ENCODE measurements around the gene GPR162. TPM values are rescaled to one million over a fixed set of nuclear protein-coding genes. Genes with fewer than 3 reads are reported as not detected.

Gene GPR162
- total RNA-seq, 1 donor: 1.4 TPM

GRCh38 chr12:6773590-6774351, 47.9 kb upstream of the GPR162 start:
- Histone ChIP-seq H3K4me2 (ENCODE audit: insufficient read depth, low read length) (no peak overlapping the region), H3K36me3 (ENCODE audit: insufficient read depth, low read length) (peaks cover 15% of the 10 kb centered on the region), H3K9me3 (ENCODE audit: low read depth, low read length) (no peaks in the 10 kb centered on the region), H3K4me1 (ENCODE audit: insufficient read depth, low read length) (peaks cover 9% of the 10 kb centered on the region), H2AFZ (ENCODE audit: low read length) (no peak overlapping the region), H3K4me3 (ENCODE audit: insufficient read depth, low read length) (no peak overlapping the region), H3K79me2 (ENCODE audit: insufficient read depth, low read length) (peaks cover 9% of the 10 kb centered on the region), H4K20me1 (ENCODE audit: insufficient read depth, low read length) (peaks cover 22% of the 10 kb centered on the region), H3K27ac (ENCODE audit: low read depth, low read length) (no peak overlapping the region), H3K27me3 (ENCODE audit: insufficient read depth, low read length) (no peaks in the 10 kb centered on the region)
- no peak for TF ChIP-seq CTCF (IDR thresholded peaks at IDR 0.05; ENCODE audit: extremely low read depth, low read depth, low read length)
- DNase-seq (ENCODE audit: insufficient read length, low spot score, missing footprints): peak; percentile 55

GRCh38 chr12:6774499-6775062, 47.0 kb upstream of the GPR162 start:
- Histone ChIP-seq H3K36me3 (ENCODE audit: insufficient read depth, low read length) (peaks cover 13% of the 10 kb centered on the region), H3K79me2 (ENCODE audit: insufficient read depth, low read length) (peaks cover 2% of the 10 kb centered on the region), H2AFZ (ENCODE audit: low read length) (no peak overlapping the region), H3K4me3 (ENCODE audit: insufficient read depth, low read length) (no peak overlapping the region), H4K20me1 (ENCODE audit: insufficient read depth, low read length) (peaks cover 14% of the 10 kb centered on the region), H3K9me3 (ENCODE audit: low read depth, low read length) (no peaks in the 10 kb centered on the region), H3K4me1 (ENCODE audit: insufficient read depth, low read length) (peaks cover 6% of the 10 kb centered on the region), H3K27me3 (ENCODE audit: insufficient read depth, low read length) (no peaks in the 10 kb centered on the region), H3K4me2 (ENCODE audit: insufficient read depth, low read length) (no peak overlapping the region), H3K27ac (ENCODE audit: low read depth, low read length) (no peak overlapping the region)
- TF ChIP-seq CTCF (IDR thresholded peaks at IDR 0.05; ENCODE audit: extremely low read depth, low read depth, low read length): no peak
- DNase-seq (ENCODE audit: insufficient read length, low spot score, missing footprints): peak; percentile 48

DNA sequence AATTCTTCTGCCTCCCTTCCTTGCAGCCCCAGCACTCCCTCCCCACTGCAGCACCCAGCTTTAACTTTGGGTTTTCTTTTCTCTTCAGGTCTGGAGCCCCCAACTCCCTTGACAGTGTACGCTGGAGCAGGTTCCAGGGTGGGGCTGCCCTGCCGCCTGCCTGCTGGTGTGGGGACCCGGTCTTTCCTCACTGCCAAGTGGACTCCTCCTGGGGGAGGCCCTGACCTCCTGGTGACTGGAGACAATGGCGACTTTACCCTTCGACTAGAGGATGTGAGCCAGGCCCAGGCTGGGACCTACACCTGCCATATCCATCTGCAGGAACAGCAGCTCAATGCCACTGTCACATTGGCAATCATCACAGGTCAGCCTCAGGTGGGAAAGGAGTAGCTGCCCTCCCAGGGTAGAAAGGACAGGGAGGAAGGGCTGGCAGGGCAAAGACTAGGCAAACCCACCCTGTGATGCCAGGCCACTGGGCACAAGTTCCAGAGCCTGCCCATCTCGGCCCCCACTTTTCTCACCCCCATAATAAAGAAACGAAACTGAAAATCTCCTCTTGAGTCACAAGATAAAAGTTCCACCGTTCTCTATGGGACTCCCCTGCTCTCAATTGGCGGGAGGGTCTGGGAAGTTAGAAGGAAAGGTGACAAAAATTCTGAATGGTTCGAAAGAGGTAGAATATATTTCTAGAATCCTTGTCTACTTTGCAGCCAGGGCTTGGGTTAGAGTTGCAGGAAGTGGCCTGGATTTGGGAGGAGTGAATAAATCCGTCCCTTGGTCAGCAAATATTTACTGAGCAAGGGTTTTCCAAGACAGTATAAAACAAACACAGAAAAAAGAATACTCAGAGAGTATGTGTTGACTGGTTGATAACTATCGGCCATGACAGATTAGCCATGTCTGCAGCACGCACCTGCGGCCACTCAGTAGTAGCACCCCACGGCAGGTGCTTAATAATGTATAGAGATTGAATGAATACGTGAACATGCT, 46.1 kb upstream of the GPR162 start:
- Histone ChIP-seq H3K4me2 (ENCODE audit: insufficient read depth, low read length) (no peak overlapping the region), H3K79me2 (ENCODE audit: insufficient read depth, low read length) (no peaks in the 10 kb centered on the region), H3K27ac (ENCODE audit: low read depth, low read length) (no peak overlapping the region), H2AFZ (ENCODE audit: low read length) (no peak overlapping the region), H3K4me3 (ENCODE audit: insufficient read depth, low read length) (no peak overlapping the region), H3K36me3 (ENCODE audit: insufficient read depth, low read length) (peaks cover 9% of the 10 kb centered on the region), H3K27me3 (ENCODE audit: insufficient read depth, low read length) (no peaks in the 10 kb centered on the region), H3K9me3 (ENCODE audit: low read depth, low read length) (no peaks in the 10 kb centered on the region), H4K20me1 (ENCODE audit: insufficient read depth, low read length) (peaks cover 9% of the 10 kb centered on the region), H3K4me1 (ENCODE audit: insufficient read depth, low read length) (peaks cover 6% of the 10 kb centered on the region)
- peak; percentile 81 for DNase-seq (ENCODE audit: insufficient read length, low spot score, missing footprints)
- no peak for TF ChIP-seq CTCF (IDR thresholded peaks at IDR 0.05; ENCODE audit: extremely low read depth, low read depth, low read length)
